Dedifferentiated amniotic fluid mesenchymal stem cell (primary cell): ENCODE measurements around the gene DDA1.

Experiments
- DNase-seq: peaks from one replicate; pipeline ENCODE4 v3.0.0-alpha.2; 2016; ENCODE audit errors: extremely low spot score

The DDA1 gene

GRCh38 chr19:17329366-17330261, 20.3 kb downstream of the DDA1 start:
- DNase-seq: no peak

GRCh38 chr19:17330262-17331044, 21.1 kb downstream of the DDA1 start:
- DNase-seq: no peak

GRCh38 chr19:17331045-17331558, 21.7 kb downstream of the DDA1 start:
- no peak for DNase-seq

- DNase-seq: no peak
These were observed 23.0 kb downstream of the DDA1 start for GRCh38 chr19:17332360-17332676.

GRCh38 chr19:17332677-17333581, 23.6 kb downstream of the DDA1 start:
- DNase-seq: no peak

DNA sequence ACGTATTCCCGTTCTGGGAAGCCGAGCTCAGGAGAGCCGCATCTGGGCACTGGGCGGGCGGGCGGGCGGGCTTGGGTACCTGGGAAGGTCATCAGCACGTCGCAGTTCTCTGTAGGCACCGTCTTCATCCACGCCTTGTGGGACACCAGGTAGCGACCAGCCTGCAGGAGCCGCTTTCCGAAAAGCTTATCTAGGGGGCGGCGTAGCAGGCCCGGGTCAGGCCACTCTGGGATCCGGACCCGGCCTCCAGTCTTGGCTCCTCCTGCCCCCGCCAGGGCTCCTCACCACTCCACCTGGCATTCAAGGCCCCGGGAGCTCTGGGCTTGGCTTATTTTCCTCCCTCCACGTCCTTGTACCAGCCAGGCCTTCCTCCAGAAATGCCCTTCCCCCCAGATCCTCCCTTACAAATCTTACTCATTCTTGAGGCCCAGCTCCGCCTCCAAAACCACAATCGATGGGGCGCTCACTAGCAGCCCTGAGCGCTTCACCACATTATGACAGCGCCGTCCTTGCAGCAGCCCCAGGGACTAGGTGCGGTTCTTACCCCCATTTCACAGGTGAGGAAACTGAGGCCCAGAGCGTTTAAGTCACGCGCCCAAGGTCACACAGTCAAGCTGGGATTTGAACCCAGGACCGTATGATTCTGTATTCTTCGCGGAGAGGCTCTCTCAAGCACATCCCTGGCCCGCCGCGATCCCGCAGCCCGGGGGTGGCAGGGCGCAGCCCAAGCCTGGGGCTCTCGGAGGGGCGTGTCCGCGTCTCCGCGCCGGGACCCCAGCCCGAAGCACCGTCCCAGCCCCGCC, 24.4 kb downstream of the DDA1 start:
- DNase-seq: peak; percentile 43

- DNase-seq: peak; percentile 97
These were observed 25.3 kb downstream of the DDA1 start, which contains the start of gene ANO8 for GRCh38 chr19:17334414-17335409. ANO8 (minus strand) TSS chr19:17334855; CDS start chr19:17334670, 185 bp downstream.

- no peak for DNase-seq
These were observed 26.2 kb downstream of the DDA1 start for GRCh38 chr19:17335575-17335974.

GRCh38 chr19:17336872-17337674, 27.7 kb downstream of the DDA1 start, which contains the start of gene GTPBP3:
GTPBP3 (plus strand) TSS chr19:17337553; CDS start chr19:17337612, 59 bp downstream.
- DNase-seq: peak; percentile 98

DNA sequence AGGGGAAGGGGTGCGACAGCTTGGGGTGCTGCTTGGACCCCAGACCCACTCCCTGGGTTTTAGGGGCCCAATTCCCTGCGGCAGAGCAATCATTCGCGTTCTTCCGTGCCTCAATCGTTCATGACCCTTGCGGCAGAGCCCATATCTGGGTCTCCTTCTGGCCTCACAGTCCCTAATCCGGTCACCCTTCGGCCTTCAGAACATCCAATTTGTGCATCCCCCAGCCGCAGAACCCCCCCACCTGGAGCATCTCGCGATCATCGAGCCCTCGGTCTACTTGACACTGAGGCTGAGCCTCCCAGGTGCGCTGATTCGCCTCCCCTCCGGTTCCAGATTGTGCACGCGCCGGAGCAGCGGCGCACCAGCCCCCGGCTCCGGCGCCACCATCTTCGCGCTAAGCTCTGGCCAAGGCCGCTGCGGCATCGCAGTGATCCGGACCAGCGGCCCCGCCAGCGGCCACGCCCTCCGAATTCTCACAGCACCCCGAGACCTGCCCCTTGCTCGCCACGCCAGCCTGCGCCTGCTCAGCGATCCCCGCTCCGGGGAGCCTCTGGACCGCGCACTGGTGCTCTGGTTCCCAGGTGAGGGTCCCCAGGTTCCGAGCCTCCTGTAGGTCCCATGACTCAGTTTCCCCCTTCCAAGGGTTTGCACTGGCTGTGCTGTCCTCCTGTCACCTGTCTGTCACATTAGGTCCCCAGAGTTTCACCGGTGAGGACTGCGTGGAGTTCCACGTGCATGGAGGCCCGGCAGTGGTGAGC, 28.5 kb downstream of the DDA1 start:
- DNase-seq: no peak

- no peak for DNase-seq
These were observed 29.2 kb downstream of the DDA1 start for GRCh38 chr19:17338433-17339078.

- DNase-seq: no peak
These were observed 29.9 kb downstream of the DDA1 start for GRCh38 chr19:17339088-17339741.

- DNase-seq: no peak
These were observed 31.0 kb downstream of the DDA1 start for GRCh38 chr19:17340302-17340870.

GRCh38 chr19:17340871-17341357, 31.6 kb downstream of the DDA1 start:
- DNase-seq: no peak

DNA sequence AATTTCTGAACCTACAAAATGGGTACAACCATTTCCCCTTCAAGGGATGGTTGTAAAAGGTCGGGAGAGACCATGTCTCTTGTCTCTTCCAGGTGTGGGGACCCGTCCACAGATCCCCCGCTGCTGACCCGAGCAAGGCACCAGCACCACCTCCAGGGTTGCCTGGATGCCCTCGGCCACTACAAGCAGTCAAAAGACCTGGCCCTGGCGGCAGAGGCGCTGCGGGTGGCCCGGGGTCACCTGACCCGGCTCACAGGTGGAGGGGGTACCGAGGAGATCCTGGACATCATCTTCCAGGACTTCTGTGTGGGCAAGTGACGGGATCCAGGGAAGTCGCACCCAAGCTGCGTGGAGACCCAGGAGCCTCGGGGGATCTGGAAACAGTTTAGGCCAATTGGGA, 32.0 kb downstream of the DDA1 start:
- no peak for DNase-seq

- DNase-seq: no peak
These were observed 32.5 kb downstream of the DDA1 start for GRCh38 chr19:17341845-17342244.
